GM23248 (cell line): ENCODE results near the gene APOBEC3G.

Source experiments
- EZH2 ChIP-seq: fragments of 200-600 bp; sonication (generic); IDR thresholded peaks from 2 replicates; pipeline ENCODE4 v1.6.1; 2018; ENCODE audit warnings: antibody characterized with exemption, mild to moderate bottlenecking; ENCODE audit not compliant: insufficient read depth, poor library complexity, severe bottlenecking
- EZH2phosphoT487 ChIP-seq: fragments of 200-600 bp; sonication (generic); IDR thresholded peaks from 2 replicates; pipeline ENCODE4 v1.6.1; 2018; ENCODE audit warnings: antibody characterized with exemption, moderate library complexity, mild to moderate bottlenecking, low read depth; ENCODE audit not compliant: insufficient read depth

- no peak for TF ChIP-seq EZH2
- TF ChIP-seq EZH2phosphoT487 = no peak
These were observed 12.9 kb downstream of the APOBEC3G start for GRCh38 chr22:39089928-39090327.
